Measurements from ENCODE around the gene FSTL4.

DNA sequence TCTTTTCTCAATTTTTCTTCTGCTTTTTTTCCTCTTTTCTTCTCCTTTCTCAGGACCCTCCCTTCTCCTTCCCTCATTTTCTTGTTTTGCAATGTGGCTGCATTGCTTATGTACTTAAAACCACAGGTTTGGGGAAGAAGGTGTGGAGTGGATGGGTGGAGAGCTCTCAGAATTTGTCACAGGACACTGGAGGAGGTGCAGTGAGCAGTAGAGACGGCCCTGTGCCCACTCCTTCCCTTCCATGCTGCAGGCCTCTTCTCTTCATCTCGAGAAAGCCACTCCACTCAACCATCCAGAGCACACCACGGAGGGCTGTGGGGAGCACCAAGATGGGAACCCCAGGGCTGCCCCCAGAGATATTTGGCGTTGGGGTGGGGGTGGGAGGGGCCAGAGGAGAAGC is 92.3 kb downstream of the FSTL4 start:
- TF ChIP-seq CTCF (IDR thresholded peaks at IDR 0.05; ENCODE audit: borderline replicate concordance, extremely low read depth, low read length, poor library complexity, severe bottlenecking), result no peak
- TF ChIP-seq EZH2 (IDR thresholded peaks at IDR 0.05; ENCODE audit: borderline replicate concordance, low read depth, low read length, severe bottlenecking), result no peak
